Measurements from ENCODE around the gene BLOC1S6. TPM values are rescaled to one million over a fixed set of nuclear protein-coding genes. Genes with fewer than 3 reads are reported as not detected.
"Not testable (repeated sequence)": the region's sequence is repeated elsewhere in the genome, so short reads cannot be mapped to it uniquely, and the experiment has no call there.

The BLOC1S6 gene
- total and polyA plus RNA-seq, 12 donors = 9.9 to 87.1 (median 50.7) TPM

GRCh38 chr15:45648521-45649200 is 61.5 kb downstream of the BLOC1S6 start:
- H3K9me3 ChIP-seq (replicated peaks in 1 of 3) = no peaks in the 10 kb centered on the region
- 85 to 93% (median 91%) methylated on average over 4 of the region's 4 CpGs for WGBS, 4 donors
- peaks cover 11 to 19% of the 10 kb centered on the region in 2 donors for H3K4me1 ChIP-seq (replicated peaks in 1 of 2)
- peak in 6 of 7 donors; percentile 57 to 80 (median 70) for DNase-seq
- peak overlapping the region in 2 of 5 donors; percentile 54 to 71 for H3K27ac ChIP-seq
- TF ChIP-seq POLR2A (IDR thresholded peaks at IDR 0.05) = no peak
- no peak for TF ChIP-seq CTCF (IDR thresholded peaks at IDR 0.05)
- H3K4me3 ChIP-seq = no peak overlapping the region
- intact Hi-C loops (cut with DNase I) = no loop called here
- no peaks in the 10 kb centered on the region for H3K27me3 ChIP-seq
- no peaks in the 10 kb centered on the region for H3K36me3 ChIP-seq (replicated peaks in 1 of 2)

- WGBS, 4 donors = 81 to 89% (median 87%) methylated on average over 8 to 11 of the region's 11 CpGs
- DNase-seq; H3K27ac ChIP-seq; intact Hi-C loops (cut with DNase I); H3K9me3 ChIP-seq (replicated peaks in 1 of 3); H3K4me3 ChIP-seq; H3K36me3 ChIP-seq (replicated peaks in 1 of 2); H3K27me3 ChIP-seq: not testable (repeated sequence)
- peaks cover 7 to 19% of the 10 kb centered on the region in 2 donors for H3K4me1 ChIP-seq (replicated peaks in 1 of 2)
These were observed 62.8 kb downstream of the BLOC1S6 start for GRCh38 chr15:45650007-45650406.

- TF ChIP-seq CTCF (IDR thresholded peaks at IDR 0.05) = no peak
- TF ChIP-seq POLR2A (IDR thresholded peaks at IDR 0.05) = no peak
- intact Hi-C loops (cut with DNase I) = no loop called here
- Histone ChIP-seq H3K9me3 (replicated peaks in 1 of 3) (no peaks in the 10 kb centered on the region), H3K27me3 (no peaks in the 10 kb centered on the region), H3K27ac (no peak overlapping the region), H3K4me1 (replicated peaks in 1 of 2) (peaks cover 5 to 13% of the 10 kb centered on the region in 2 donors), H3K4me3 (no peak overlapping the region), H3K36me3 (replicated peaks in 1 of 2) (no peaks in the 10 kb centered on the region)
- DNase-seq = no peak
- WGBS, 4 donors = 91 to 97% (median 94%) methylated on average over 4 to 35 of the region's 35 CpGs
These were observed 63.8 kb downstream of the BLOC1S6 start for GRCh38 chr15:45650889-45651525.

- H3K36me3 ChIP-seq (replicated peaks in 1 of 2) = no peaks in the 10 kb centered on the region
- no peak for TF ChIP-seq CTCF (IDR thresholded peaks at IDR 0.05)
- TF ChIP-seq POLR2A (IDR thresholded peaks at IDR 0.05) = no peak
- peak in 1 of 7 donors; percentile 31 for DNase-seq
- no peaks in the 10 kb centered on the region for H3K27me3 ChIP-seq
- H3K27ac ChIP-seq = peak overlapping the region in 1 of 5 donors; percentile 63
- H3K4me3 ChIP-seq = no peak overlapping the region
- peaks cover 0 to 4% of the 10 kb centered on the region in 2 donors for H3K4me1 ChIP-seq (replicated peaks in 1 of 2)
- no peaks in the 10 kb centered on the region for H3K9me3 ChIP-seq (replicated peaks in 1 of 3)
- WGBS, 4 donors = 66 to 72% (median 68%) methylated on average over 3 of the region's 3 CpGs
- intact Hi-C loops (cut with DNase I) = no loop called here
These were observed 66.7 kb downstream of the BLOC1S6 start for GRCh38 chr15:45653702-45654424.

Data from adrenal gland (tissue), 12 donors.